Stimulated activated CD4-positive, alpha-beta T cell treated with anti-CD3 and anti-CD28 coated beads, Interleukin-12 subunit alpha, Interleukin-12 subunit beta, amount 100 ng/mL, for 48 hours (primary cell): ENCODE measurements around the gene CENPE.

Experiments
- DNase-seq, 3 donors: peaks; one replicate each; pipeline ENCODE4 v3.0.0-alpha.2; 2020; ENCODE audit warnings: low read depth in 2 of 3, low spot score in 1 of 3

CENPE gene

GRCh38 chr4:103075894-103076746 lies 122.0 kb downstream of the CENPE start:
- DNase-seq: peak; percentile 25 to 51 (median 45)

DNA sequence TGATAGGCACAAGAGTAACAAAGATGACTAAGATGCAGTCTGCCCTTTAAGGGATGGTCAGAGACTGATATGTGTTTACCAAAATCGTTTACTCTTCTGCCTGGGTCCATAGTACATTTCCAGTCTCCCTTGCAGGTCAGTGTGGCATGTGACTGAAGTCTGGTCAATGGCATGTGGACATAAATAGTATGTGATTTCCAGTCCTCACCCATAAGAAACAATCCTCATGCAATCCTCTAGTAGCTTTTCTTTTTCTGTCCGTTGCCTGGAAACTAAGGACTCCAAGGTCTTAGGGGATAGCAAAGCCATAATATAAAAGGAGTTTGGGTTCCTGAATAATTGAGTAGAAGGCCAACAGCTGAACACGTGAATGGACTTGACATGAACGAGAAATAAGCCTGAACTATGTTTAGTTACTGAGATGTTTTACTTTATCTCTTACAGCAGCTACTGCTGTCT lies 122.7 kb downstream of the CENPE start:
- DNase-seq: no peak

- DNase-seq: no peak
These were observed 123.3 kb downstream of the CENPE start for GRCh38 chr4:103074744-103075434.

GRCh38 chr4:103073792-103074438 lies 124.2 kb downstream of the CENPE start:
- no peak for DNase-seq

DNA sequence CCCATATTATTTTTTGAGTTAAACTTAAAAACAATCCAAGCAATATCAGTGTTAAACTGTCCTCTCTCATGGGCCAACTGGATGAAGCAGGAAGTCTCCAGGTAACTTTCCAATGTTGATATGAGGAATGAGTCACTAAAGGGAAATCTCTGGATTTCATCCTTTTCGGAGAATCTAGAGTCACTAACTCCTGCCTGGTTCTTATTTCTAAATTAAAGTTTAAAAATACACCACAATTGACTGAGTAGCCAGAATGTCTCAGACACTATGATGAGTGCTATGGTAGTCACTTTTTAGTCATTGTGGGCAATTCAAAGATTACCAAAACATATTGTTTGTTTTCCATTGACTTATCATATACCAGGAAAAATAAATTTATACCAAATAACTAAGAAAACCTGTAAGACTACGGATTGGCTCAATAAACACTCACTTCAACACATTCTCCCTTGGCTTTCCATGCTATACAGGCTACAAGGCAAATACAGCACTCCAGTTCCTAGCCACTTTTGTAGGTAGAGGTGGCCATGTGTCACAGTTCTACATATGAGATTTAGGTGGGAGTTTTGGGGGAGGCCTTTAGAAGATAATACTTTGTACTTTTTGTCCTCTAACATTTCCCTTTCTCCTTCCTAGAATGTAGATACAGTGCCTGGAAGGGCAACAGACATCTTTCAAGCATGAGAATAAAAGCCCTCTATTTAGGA lies 130.1 kb downstream of the CENPE start:
- DNase-seq: no peak

- DNase-seq: no peak
These were observed 137.5 kb downstream of the CENPE start for GRCh38 chr4:103060453-103061148.
